Esophagus squamous epithelium (tissue), 4 donors: ENCODE results near the gene CCDC122.

Source experiments
- POLR2A ChIP-seq, 4 donors: fragments of 450-650 bp; IDR thresholded peaks; one replicate each; pipeline ENCODE4 v1.6.1; 2017; ENCODE audit warnings: antibody characterized with exemption in 4 of 4, mild to moderate bottlenecking in 4 of 4, moderate library complexity in 3 of 4
- TF ChIP-seq, protein P1 (sequence below), 6 experiments: fragments of 450-650 bp in 4 of 6; fragments of 200-600 bp in 2 of 6; sonication (generic) in 2 of 6; IDR thresholded peaks; one replicate each; pipeline ENCODE4 v1.5.1; 2016 to 2019; ENCODE audit warnings: antibody characterized with exemption in 6 of 6, mild to moderate bottlenecking in 4 of 6, moderate library complexity in 4 of 6

DNA sequence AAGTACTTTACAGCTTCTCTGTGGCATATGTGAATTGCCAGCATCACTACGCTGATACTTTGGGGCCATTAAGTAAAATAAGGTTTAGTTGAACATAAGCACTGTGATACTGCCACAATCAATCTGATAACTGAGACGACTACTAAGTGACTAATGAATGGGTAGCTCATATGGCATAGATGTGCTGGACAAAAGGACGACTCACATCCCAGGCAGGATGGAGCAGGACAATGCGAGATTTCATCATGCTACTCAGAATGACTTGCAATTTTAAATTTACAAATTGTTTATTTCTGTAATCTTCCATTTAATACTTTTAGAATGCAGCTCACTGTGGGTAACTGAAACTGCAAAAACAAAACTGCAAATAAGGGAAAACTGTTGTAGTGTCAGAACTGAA lies 13.6 kb downstream of the CCDC122 start:
- TF ChIP-seq, protein P1, sequence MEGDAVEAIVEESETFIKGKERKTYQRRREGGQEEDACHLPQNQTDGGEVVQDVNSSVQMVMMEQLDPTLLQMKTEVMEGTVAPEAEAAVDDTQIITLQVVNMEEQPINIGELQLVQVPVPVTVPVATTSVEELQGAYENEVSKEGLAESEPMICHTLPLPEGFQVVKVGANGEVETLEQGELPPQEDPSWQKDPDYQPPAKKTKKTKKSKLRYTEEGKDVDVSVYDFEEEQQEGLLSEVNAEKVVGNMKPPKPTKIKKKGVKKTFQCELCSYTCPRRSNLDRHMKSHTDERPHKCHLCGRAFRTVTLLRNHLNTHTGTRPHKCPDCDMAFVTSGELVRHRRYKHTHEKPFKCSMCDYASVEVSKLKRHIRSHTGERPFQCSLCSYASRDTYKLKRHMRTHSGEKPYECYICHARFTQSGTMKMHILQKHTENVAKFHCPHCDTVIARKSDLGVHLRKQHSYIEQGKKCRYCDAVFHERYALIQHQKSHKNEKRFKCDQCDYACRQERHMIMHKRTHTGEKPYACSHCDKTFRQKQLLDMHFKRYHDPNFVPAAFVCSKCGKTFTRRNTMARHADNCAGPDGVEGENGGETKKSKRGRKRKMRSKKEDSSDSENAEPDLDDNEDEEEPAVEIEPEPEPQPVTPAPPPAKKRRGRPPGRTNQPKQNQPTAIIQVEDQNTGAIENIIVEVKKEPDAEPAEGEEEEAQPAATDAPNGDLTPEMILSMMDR (IDR thresholded peaks at IDR 0.05) = no peak
- TF ChIP-seq POLR2A (IDR thresholded peaks at IDR 0.05) = no peak
